Activated naive CD8-positive, alpha-beta T cell treated with anti-CD3 and anti-CD28 coated beads, Interleukin-2, amount 10 ng/mL, durations not matched to agents 7 days and 5 days (primary cell): ENCODE measurements around the gene PAPSS1. TPM values are rescaled to one million over a fixed set of nuclear protein-coding genes. Genes with fewer than 3 reads are reported as not detected.

ENCODE experiments used
- ATAC-seq: fragments of 150-1000 bp; cut with Tn5 transposase; one replicate; pipeline ENCODE4 v1.10.0; 2021; ENCODE audit warnings: low read depth, moderate library complexity
- POLR2A ChIA-PET: fragments of 350-600 bp; sonication (Branson Sonifier 250); formaldehyde crosslinking; loops from one replicate; lab custom pipeline; 2021; ENCODE audit warnings: antibody characterized with exemption; lab: Charles Lee
- DNase-seq: peaks from one replicate; pipeline ENCODE4 v3.0.0; 2021
- H3K27ac Mint-ChIP-seq: one replicate; pipeline ENCODE4 v1.8.0; 2022; ENCODE audit warnings: mild to moderate bottlenecking, mixed read lengths
- H3K27me3 Mint-ChIP-seq: one replicate; pipeline ENCODE4 v1.8.0; 2022; ENCODE audit warnings: mild to moderate bottlenecking, moderate library complexity, mixed read lengths
- H3K36me3 Mint-ChIP-seq: one replicate; pipeline ENCODE4 v1.8.0; 2021; ENCODE audit warnings: mild to moderate bottlenecking, mixed read lengths
- H3K4me1 Mint-ChIP-seq: one replicate; pipeline ENCODE4 v1.8.0; 2021; ENCODE audit warnings: mixed read lengths
- H3K4me3 Mint-ChIP-seq: one replicate; pipeline ENCODE4 v1.8.0; 2022; ENCODE audit warnings: mild to moderate bottlenecking, moderate library complexity, mixed read lengths
- H3K9me3 Mint-ChIP-seq: one replicate; pipeline ENCODE4 v1.8.0; 2021; ENCODE audit warnings: mixed read lengths
- total RNA-seq, 2 experiments: library from RNA; stranded (reverse); gene quantifications; one replicate each; pipeline ENCODE4 v1.2.3, GENCODE V29; 2021

The PAPSS1 gene
- total RNA-seq, 2 experiments from 2014 or later, result 19.1 to 20.3 TPM

GRCh38 chr4:107578321-107578720, 141.7 kb downstream of the PAPSS1 start:
- no peak for ATAC-seq
- POLR2A ChIA-PET, result no interaction called here
- no peak overlapping the region for H3K27ac Mint-ChIP-seq
- no peaks in the 10 kb centered on the region for H3K4me1 Mint-ChIP-seq
- H3K4me3 Mint-ChIP-seq, result no peak overlapping the region
- H3K9me3 Mint-ChIP-seq, result peaks cover 2% of the 10 kb centered on the region
- H3K36me3 Mint-ChIP-seq, result no peaks in the 10 kb centered on the region
- no peak for DNase-seq
- H3K27me3 Mint-ChIP-seq, result peaks cover 8% of the 10 kb centered on the region

GRCh38 chr4:107577743-107578142, 142.3 kb downstream of the PAPSS1 start:
- H3K27me3 Mint-ChIP-seq, result peaks cover 8% of the 10 kb centered on the region
- POLR2A ChIA-PET, result no interaction called here
- DNase-seq (no peak), ATAC-seq (no peak)
- H3K27ac Mint-ChIP-seq, result no peak overlapping the region
- H3K36me3 Mint-ChIP-seq, result no peaks in the 10 kb centered on the region
- no peak overlapping the region for H3K4me3 Mint-ChIP-seq
- H3K9me3 Mint-ChIP-seq, result peaks cover 2% of the 10 kb centered on the region
- H3K4me1 Mint-ChIP-seq, result no peaks in the 10 kb centered on the region

- no peak overlapping the region for H3K4me3 Mint-ChIP-seq
- H3K4me1 Mint-ChIP-seq, result no peaks in the 10 kb centered on the region
- no peak overlapping the region for H3K27ac Mint-ChIP-seq
- ATAC-seq, result no peak
- no peak for DNase-seq
- no peaks in the 10 kb centered on the region for H3K9me3 Mint-ChIP-seq
- H3K36me3 Mint-ChIP-seq, result no peaks in the 10 kb centered on the region
- H3K27me3 Mint-ChIP-seq, result peaks cover 4% of the 10 kb centered on the region
- POLR2A ChIA-PET, result no interaction called here
Observed at GRCh38 chr4:107575243-107575642, 144.8 kb downstream of the PAPSS1 start.

GRCh38 chr4:107572281-107572680, 147.8 kb downstream of the PAPSS1 start:
- Mint-ChIP-seq H3K4me1 (no peaks in the 10 kb centered on the region), H3K4me3 (no peak overlapping the region), H3K27ac (no peak overlapping the region), H3K36me3 (no peaks in the 10 kb centered on the region), H3K27me3 (peaks cover 9% of the 10 kb centered on the region), H3K9me3 (no peaks in the 10 kb centered on the region)
- POLR2A ChIA-PET, result no interaction called here
- no peak for DNase-seq
- ATAC-seq, result no peak

GRCh38 chr4:107570952-107571351, 149.1 kb downstream of the PAPSS1 start:
- no peak overlapping the region for H3K27ac Mint-ChIP-seq
- H3K27me3 Mint-ChIP-seq, result peaks cover 8% of the 10 kb centered on the region
- peaks cover 1% of the 10 kb centered on the region for H3K4me1 Mint-ChIP-seq
- H3K36me3 Mint-ChIP-seq, result no peaks in the 10 kb centered on the region
- no peak for DNase-seq
- POLR2A ChIA-PET, result no interaction called here
- no peaks in the 10 kb centered on the region for H3K9me3 Mint-ChIP-seq
- no peak overlapping the region for H3K4me3 Mint-ChIP-seq
- ATAC-seq, result no peak

- POLR2A ChIA-PET, result no interaction called here
- H3K27ac Mint-ChIP-seq, result no peak overlapping the region
Observed at GRCh38 chr4:107564326-107564725, 155.7 kb downstream of the PAPSS1 start.

More at GRCh38 chr4:107564326-107564725, 155.7 kb downstream of the PAPSS1 start:
- Mint-ChIP-seq H3K4me1 (peaks cover 1% of the 10 kb centered on the region), H3K4me3 (no peak overlapping the region), H3K27me3 (peaks cover 6% of the 10 kb centered on the region), H3K36me3 (no peaks in the 10 kb centered on the region), H3K9me3 (no peaks in the 10 kb centered on the region)
- no peak for DNase-seq
- no peak for ATAC-seq

Other genes starting within 250 kb of the PAPSS1 start
- not detected for gene SGMS2, start 104.7 kb upstream of the PAPSS1 start, total RNA-seq
- gene CYP2U1, start 211.3 kb upstream of the PAPSS1 start, total RNA-seq, result 1 to 10 TPM; 5.3 to 5.4 TPM